Stimulated activated CD4-positive, alpha-beta T cell treated with anti-CD3 and anti-CD28 coated beads, Interleukin-15, amount 100 ng/mL, for 48 hours (primary cell): ENCODE measurements around the gene CEP112.
"Not testable (repeated sequence)": the region's sequence is repeated elsewhere in the genome, so short reads cannot be mapped to it uniquely, and the experiment has no call there.

Experiments used
- DNase-seq, 2 donors: peaks; one replicate each; pipeline ENCODE4 v3.0.0-alpha.2; 2020; ENCODE audit warnings: low read depth in 2 of 2

The CEP112 gene

GRCh38 chr17:65684631-65685030 is 507.3 kb downstream of the CEP112 start:
- DNase-seq = no peak

- no peak for DNase-seq
These were observed 508.5 kb downstream of the CEP112 start for GRCh38 chr17:65683428-65683827.

- DNase-seq = not testable (repeated sequence)
These were observed 510.2 kb downstream of the CEP112 start for GRCh38 chr17:65681763-65682162.

GRCh38 chr17:65679165-65679845 is 512.6 kb downstream of the CEP112 start:
- no peak for DNase-seq

- no peak for DNase-seq
These were observed 513.4 kb downstream of the CEP112 start for GRCh38 chr17:65678546-65678945.

GRCh38 chr17:65677932-65678331 is 514.0 kb downstream of the CEP112 start:
- no peak for DNase-seq

GRCh38 chr17:65674246-65675045 is 517.5 kb downstream of the CEP112 start:
- no peak for DNase-seq

GRCh38 chr17:65670667-65671371 is 521.1 kb downstream of the CEP112 start:
- DNase-seq = no peak

GRCh38 chr17:65668211-65668610 is 523.7 kb downstream of the CEP112 start:
- DNase-seq = no peak

GRCh38 chr17:65667656-65668055 is 524.3 kb downstream of the CEP112 start:
- DNase-seq = no peak

- DNase-seq = no peak
These were observed 525.0 kb downstream of the CEP112 start for GRCh38 chr17:65666876-65667321.

- DNase-seq = no peak
These were observed 526.0 kb downstream of the CEP112 start for GRCh38 chr17:65665966-65666365.

GRCh38 chr17:65664696-65665095 is 527.2 kb downstream of the CEP112 start:
- DNase-seq = no peak

- DNase-seq = no peak
These were observed 527.7 kb downstream of the CEP112 start for GRCh38 chr17:65664266-65664665.

GRCh38 chr17:65662196-65662595 is 529.7 kb downstream of the CEP112 start:
- DNase-seq = no peak

GRCh38 chr17:65660947-65661346 is 531.0 kb downstream of the CEP112 start:
- DNase-seq = no peak

- no peak for DNase-seq
These were observed 531.9 kb downstream of the CEP112 start for GRCh38 chr17:65660078-65660477.

GRCh38 chr17:65659512-65659911 is 532.4 kb downstream of the CEP112 start:
- no peak for DNase-seq

- DNase-seq = no peak
These were observed 534.6 kb downstream of the CEP112 start for GRCh38 chr17:65657251-65657828.

GRCh38 chr17:65656390-65657250 is 535.3 kb downstream of the CEP112 start:
- DNase-seq = peak; percentile 47 to 69

GRCh38 chr17:65655706-65656105 is 536.2 kb downstream of the CEP112 start:
- no peak for DNase-seq
